ENCODE results near the gene UBC.
"Not testable (repeated sequence)": the region's sequence is repeated elsewhere in the genome, so short reads cannot be mapped to it uniquely, and the experiment has no call there.

The UBC gene

DNA sequence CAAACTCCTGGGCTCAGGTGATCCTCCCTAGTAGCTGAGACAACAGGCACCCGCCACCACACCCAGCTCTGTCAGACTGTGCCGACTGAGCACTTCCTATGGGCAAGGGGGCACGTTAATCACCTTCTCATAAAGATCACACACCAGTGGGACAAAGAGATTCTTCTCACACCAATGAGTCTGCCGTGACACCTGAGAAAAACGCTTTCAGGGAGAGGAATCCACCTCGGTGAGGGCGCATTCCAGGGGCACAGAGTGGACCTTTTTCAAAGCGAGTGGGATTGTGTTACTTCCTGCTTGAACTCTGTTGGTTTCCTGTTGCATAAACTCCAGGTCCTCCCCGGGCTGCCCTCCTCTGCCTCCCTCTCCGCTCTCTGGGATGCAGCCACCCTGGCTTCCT lies 33.3 kb downstream of the UBC start:
- no peak for ATAC-seq
- TF ChIP-seq, protein P1, sequence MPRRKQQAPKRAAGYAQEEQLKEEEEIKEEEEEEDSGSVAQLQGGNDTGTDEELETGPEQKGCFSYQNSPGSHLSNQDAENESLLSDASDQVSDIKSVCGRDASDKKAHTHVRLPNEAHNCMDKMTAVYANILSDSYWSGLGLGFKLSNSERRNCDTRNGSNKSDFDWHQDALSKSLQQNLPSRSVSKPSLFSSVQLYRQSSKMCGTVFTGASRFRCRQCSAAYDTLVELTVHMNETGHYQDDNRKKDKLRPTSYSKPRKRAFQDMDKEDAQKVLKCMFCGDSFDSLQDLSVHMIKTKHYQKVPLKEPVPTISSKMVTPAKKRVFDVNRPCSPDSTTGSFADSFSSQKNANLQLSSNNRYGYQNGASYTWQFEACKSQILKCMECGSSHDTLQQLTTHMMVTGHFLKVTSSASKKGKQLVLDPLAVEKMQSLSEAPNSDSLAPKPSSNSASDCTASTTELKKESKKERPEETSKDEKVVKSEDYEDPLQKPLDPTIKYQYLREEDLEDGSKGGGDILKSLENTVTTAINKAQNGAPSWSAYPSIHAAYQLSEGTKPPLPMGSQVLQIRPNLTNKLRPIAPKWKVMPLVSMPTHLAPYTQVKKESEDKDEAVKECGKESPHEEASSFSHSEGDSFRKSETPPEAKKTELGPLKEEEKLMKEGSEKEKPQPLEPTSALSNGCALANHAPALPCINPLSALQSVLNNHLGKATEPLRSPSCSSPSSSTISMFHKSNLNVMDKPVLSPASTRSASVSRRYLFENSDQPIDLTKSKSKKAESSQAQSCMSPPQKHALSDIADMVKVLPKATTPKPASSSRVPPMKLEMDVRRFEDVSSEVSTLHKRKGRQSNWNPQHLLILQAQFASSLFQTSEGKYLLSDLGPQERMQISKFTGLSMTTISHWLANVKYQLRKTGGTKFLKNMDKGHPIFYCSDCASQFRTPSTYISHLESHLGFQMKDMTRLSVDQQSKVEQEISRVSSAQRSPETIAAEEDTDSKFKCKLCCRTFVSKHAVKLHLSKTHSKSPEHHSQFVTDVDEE (CRISPR knock-in tag; IDR thresholded peaks at IDR 0.05), result no peak
- no peak for TF ChIP-seq ZNF8 (CRISPR knock-in tag; IDR thresholded peaks at IDR 0.05)
- no peak for TF ChIP-seq ZNF70 (CRISPR knock-in tag; IDR thresholded peaks at IDR 0.05)
- TF ChIP-seq TOX (CRISPR knock-in tag; IDR thresholded peaks at IDR 0.05; ENCODE audit: borderline replicate concordance), result no peak
- TF ChIP-seq OSR1 (CRISPR knock-in tag; IDR thresholded peaks at IDR 0.05), result no peak
- TF ChIP-seq ESRRG (CRISPR knock-in tag; IDR thresholded peaks at IDR 0.05), result no peak
- TF ChIP-seq ARNTL (CRISPR knock-in tag; IDR thresholded peaks at IDR 0.05; ENCODE audit: borderline replicate concordance, low read depth), result no peak
- no peak for TF ChIP-seq ZNF565 (CRISPR knock-in tag; conservative IDR thresholded peaks at IDR 0.05; ENCODE audit: low read depth)
- TF ChIP-seq ISL1 (CRISPR knock-in tag; IDR thresholded peaks at IDR 0.05), result no peak
- TF ChIP-seq, protein P2, sequence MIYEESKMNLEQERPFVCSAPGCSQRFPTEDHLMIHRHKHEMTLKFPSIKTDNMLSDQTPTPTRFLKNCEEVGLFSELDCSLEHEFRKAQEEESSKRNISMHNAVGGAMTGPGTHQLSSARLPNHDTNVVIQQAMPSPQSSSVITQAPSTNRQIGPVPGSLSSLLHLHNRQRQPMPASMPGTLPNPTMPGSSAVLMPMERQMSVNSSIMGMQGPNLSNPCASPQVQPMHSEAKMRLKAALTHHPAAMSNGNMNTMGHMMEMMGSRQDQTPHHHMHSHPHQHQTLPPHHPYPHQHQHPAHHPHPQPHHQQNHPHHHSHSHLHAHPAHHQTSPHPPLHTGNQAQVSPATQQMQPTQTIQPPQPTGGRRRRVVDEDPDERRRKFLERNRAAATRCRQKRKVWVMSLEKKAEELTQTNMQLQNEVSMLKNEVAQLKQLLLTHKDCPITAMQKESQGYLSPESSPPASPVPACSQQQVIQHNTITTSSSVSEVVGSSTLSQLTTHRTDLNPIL (CRISPR knock-in tag; IDR thresholded peaks at IDR 0.05; ENCODE audit: low read depth), result no peak
- no peak for TF ChIP-seq SNAI2 (CRISPR knock-in tag; IDR thresholded peaks at IDR 0.05)
- TF ChIP-seq, protein P3, sequence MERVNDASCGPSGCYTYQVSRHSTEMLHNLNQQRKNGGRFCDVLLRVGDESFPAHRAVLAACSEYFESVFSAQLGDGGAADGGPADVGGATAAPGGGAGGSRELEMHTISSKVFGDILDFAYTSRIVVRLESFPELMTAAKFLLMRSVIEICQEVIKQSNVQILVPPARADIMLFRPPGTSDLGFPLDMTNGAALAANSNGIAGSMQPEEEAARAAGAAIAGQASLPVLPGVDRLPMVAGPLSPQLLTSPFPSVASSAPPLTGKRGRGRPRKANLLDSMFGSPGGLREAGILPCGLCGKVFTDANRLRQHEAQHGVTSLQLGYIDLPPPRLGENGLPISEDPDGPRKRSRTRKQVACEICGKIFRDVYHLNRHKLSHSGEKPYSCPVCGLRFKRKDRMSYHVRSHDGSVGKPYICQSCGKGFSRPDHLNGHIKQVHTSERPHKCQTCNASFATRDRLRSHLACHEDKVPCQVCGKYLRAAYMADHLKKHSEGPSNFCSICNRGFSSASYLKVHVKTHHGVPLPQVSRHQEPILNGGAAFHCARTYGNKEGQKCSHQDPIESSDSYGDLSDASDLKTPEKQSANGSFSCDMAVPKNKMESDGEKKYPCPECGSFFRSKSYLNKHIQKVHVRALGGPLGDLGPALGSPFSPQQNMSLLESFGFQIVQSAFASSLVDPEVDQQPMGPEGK (CRISPR knock-in tag; IDR thresholded peaks at IDR 0.05; ENCODE audit: borderline replicate concordance), result no peak
- no peak for TF ChIP-seq ZFP3 (CRISPR knock-in tag; IDR thresholded peaks at IDR 0.05)
- TF ChIP-seq GLIS3 (CRISPR knock-in tag; IDR thresholded peaks at IDR 0.05), result no peak
- TF ChIP-seq RARB (CRISPR knock-in tag; IDR thresholded peaks at IDR 0.05), result no peak
- TF ChIP-seq, protein P4, sequence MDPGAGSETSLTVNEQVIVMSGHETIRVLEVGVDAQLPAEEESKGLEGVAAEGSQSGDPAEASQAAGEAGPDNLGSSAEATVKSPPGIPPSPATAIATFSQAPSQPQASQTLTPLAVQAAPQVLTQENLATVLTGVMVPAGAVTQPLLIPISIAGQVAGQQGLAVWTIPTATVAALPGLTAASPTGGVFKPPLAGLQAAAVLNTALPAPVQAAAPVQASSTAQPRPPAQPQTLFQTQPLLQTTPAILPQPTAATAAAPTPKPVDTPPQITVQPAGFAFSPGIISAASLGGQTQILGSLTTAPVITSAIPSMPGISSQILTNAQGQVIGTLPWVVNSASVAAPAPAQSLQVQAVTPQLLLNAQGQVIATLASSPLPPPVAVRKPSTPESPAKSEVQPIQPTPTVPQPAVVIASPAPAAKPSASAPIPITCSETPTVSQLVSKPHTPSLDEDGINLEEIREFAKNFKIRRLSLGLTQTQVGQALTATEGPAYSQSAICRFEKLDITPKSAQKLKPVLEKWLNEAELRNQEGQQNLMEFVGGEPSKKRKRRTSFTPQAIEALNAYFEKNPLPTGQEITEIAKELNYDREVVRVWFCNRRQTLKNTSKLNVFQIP (CRISPR knock-in tag; IDR thresholded peaks at IDR 0.05; ENCODE audit: borderline replicate concordance, low read depth), result no peak
- no peak for TF ChIP-seq PPARA (CRISPR knock-in tag; IDR thresholded peaks at IDR 0.05; ENCODE audit: borderline replicate concordance)
- TF ChIP-seq CSDC2 (CRISPR knock-in tag; IDR thresholded peaks at IDR 0.05), result no peak
- TF ChIP-seq, protein P5, sequence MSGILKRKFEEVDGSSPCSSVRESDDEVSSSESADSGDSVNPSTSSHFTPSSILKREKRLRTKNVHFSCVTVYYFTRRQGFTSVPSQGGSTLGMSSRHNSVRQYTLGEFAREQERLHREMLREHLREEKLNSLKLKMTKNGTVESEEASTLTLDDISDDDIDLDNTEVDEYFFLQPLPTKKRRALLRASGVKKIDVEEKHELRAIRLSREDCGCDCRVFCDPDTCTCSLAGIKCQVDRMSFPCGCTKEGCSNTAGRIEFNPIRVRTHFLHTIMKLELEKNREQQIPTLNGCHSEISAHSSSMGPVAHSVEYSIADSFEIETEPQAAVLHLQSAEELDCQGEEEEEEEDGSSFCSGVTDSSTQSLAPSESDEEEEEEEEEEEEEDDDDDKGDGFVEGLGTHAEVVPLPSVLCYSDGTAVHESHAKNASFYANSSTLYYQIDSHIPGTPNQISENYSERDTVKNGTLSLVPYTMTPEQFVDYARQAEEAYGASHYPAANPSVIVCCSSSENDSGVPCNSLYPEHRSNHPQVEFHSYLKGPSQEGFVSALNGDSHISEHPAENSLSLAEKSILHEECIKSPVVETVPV (CRISPR knock-in tag; IDR thresholded peaks at IDR 0.05), result no peak

DNA sequence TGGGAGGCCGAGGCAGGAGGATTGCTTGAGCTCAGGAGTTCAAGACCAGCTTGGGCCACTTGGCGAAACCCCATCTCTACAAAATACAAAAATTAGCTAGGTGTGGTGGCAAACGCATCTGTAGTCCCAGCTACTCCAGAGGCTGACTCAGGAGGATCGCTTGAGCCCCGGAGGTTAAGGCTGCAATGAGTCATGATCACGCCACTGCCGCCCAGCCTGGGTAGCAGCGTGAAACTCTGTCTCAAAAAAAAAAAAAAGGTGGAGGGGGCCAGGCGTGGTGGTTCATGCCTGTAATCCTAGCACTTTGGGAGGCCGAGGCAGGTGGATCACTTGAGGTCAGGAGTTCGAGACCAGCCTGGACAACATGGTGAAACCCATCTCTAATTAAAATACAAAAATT lies 34.1 kb downstream of the UBC start:
- ATAC-seq, result not testable (repeated sequence)

DNA sequence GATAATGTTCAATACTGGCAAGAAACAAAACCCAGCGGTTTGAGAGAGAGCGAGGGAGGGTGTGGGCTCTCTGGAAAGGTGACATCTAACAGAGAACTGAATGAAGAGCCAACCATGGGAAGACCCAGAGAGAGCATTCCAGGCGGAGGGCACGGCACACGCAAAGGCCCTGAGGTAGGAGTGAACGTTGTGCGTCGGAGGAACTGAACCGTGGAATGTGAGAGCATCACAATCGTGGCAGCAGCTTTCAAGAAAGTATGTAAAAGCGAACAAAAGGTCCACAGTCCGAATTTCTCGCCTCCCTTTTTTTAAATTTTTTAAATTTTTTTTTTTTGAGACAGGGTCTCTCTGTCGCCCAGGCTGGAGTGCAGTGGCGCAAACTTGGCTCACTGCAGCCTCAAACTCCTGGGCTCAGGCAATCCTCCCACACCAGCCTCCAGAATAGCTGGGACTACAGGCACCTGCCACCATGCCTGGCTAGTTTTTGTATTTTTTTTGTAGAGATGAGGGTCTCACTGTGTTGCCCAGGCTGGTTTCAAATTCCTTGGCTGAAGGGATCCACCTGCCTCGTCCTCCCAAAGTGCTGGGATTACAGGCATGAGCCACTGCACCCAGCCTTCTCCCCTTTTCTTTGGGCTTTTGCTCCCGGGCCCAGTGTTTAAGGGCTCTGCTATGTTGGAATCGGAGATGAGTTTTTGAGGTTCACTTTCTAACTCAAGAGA lies 35.5 kb downstream of the UBC start:
- no peak for ATAC-seq
- TF ChIP-seq, protein P1 (CRISPR knock-in tag; IDR thresholded peaks at IDR 0.05), result no peak
- TF ChIP-seq GLIS3 (CRISPR knock-in tag; IDR thresholded peaks at IDR 0.05) (no peak), BACH2 (CRISPR knock-in tag; IDR thresholded peaks at IDR 0.05; ENCODE audit: borderline replicate concordance) (no peak), OSR1 (CRISPR knock-in tag; IDR thresholded peaks at IDR 0.05) (no peak)
- TF ChIP-seq, protein P2 (CRISPR knock-in tag; IDR thresholded peaks at IDR 0.05; ENCODE audit: low read depth), result no peak
- TF ChIP-seq, protein P5 (CRISPR knock-in tag; IDR thresholded peaks at IDR 0.05), result no peak
- TF ChIP-seq, protein P4 (CRISPR knock-in tag; IDR thresholded peaks at IDR 0.05; ENCODE audit: borderline replicate concordance, low read depth), result no peak

Measured in SK-N-SH treated with all-trans-retinoic acid at 6 μM for 48 hours (cell line).